NCI-H1436 treated with DMSO at 0.1 percent for 48 hours (cell line): ENCODE results near the gene DLX4.

Source experiments
- DNase-seq: peaks from one replicate; lab custom pipeline; 2025; lab: John Stamatoyannopoulos, UW

DLX4 gene

GRCh38 chr17:49946964-49947584, 21.9 kb upstream of the DLX4 start:
- no peak for DNase-seq

- no peak for DNase-seq
Measured at GRCh38 chr17:49949634-49950033, 19.4 kb upstream of the DLX4 start.

GRCh38 chr17:49951362-49952082, 17.5 kb upstream of the DLX4 start:
- no peak for DNase-seq

- peak; percentile 28 for DNase-seq
Measured at GRCh38 chr17:49952209-49952911, 16.6 kb upstream of the DLX4 start.

GRCh38 chr17:49952912-49953497, 16.0 kb upstream of the DLX4 start:
- DNase-seq: no peak

GRCh38 chr17:49955157-49955556, 13.8 kb upstream of the DLX4 start:
- no peak for DNase-seq

GRCh38 chr17:49956780-49957179, 12.2 kb upstream of the DLX4 start:
- DNase-seq: no peak

GRCh38 chr17:49957350-49957749, 11.6 kb upstream of the DLX4 start:
- no peak for DNase-seq

GRCh38 chr17:49958723-49959122, 10.3 kb upstream of the DLX4 start:
- no peak for DNase-seq

GRCh38 chr17:49959183-49959935, 9.6 kb upstream of the DLX4 start:
- no peak for DNase-seq

- no peak for DNase-seq
Measured at GRCh38 chr17:49962599-49963308, 6.2 kb upstream of the DLX4 start.

- no peak for DNase-seq
Measured at GRCh38 chr17:49963309-49963625, 5.7 kb upstream of the DLX4 start.

GRCh38 chr17:49963626-49964302, 5.2 kb upstream of the DLX4 start:
- DNase-seq: no peak

GRCh38 chr17:49964303-49964768, 4.7 kb upstream of the DLX4 start:
- no peak for DNase-seq

GRCh38 chr17:49964769-49965523, 4.0 kb upstream of the DLX4 start:
- DNase-seq: no peak

GRCh38 chr17:49965524-49965909, 3.5 kb upstream of the DLX4 start:
- DNase-seq: no peak

GRCh38 chr17:49966767-49967166, 2.2 kb upstream of the DLX4 start:
- DNase-seq: no peak

GRCh38 chr17:49967205-49967604, 1.8 kb upstream of the DLX4 start:
- no peak for DNase-seq

- no peak for DNase-seq
Measured at GRCh38 chr17:49967621-49968404, 1.2 kb upstream of the DLX4 start.
